GM18907 (cell line): ENCODE data around the gene ZXDA.

Experiments used
- ATAC-seq: cut with Tn5 transposase; IDR thresholded peaks from one replicate; pipeline ENCODE4 v1.9.1; 2021; ENCODE audit warnings: mild to moderate bottlenecking, moderate library complexity; ENCODE audit not compliant: unreplicated experiment

ZXDA gene

GRCh38 chrX:57899064-57899463 lies 11.2 kb downstream of the ZXDA start:
- ATAC-seq = no peak

- no peak for ATAC-seq
Observed at GRCh38 chrX:57871463-57871862, 38.8 kb downstream of the ZXDA start.
